GM04504 (cell line): ENCODE results near the gene ZDHHC11B.
"Not testable (repeated sequence)": the region's sequence is repeated elsewhere in the genome, so short reads cannot be mapped to it uniquely, and the experiment has no call there.

Experiments
- DNase-seq: peaks from one replicate; pipeline ENCODE4 v3.0.0-alpha.2; 2012; ENCODE audit warnings: low read depth

Gene ZDHHC11B

GRCh38 chr5:685262-686171 lies 99.0 kb downstream of the ZDHHC11B start:
- no peak for DNase-seq

GRCh38 chr5:684751-685216 lies 99.7 kb downstream of the ZDHHC11B start:
- DNase-seq, result no peak

DNA sequence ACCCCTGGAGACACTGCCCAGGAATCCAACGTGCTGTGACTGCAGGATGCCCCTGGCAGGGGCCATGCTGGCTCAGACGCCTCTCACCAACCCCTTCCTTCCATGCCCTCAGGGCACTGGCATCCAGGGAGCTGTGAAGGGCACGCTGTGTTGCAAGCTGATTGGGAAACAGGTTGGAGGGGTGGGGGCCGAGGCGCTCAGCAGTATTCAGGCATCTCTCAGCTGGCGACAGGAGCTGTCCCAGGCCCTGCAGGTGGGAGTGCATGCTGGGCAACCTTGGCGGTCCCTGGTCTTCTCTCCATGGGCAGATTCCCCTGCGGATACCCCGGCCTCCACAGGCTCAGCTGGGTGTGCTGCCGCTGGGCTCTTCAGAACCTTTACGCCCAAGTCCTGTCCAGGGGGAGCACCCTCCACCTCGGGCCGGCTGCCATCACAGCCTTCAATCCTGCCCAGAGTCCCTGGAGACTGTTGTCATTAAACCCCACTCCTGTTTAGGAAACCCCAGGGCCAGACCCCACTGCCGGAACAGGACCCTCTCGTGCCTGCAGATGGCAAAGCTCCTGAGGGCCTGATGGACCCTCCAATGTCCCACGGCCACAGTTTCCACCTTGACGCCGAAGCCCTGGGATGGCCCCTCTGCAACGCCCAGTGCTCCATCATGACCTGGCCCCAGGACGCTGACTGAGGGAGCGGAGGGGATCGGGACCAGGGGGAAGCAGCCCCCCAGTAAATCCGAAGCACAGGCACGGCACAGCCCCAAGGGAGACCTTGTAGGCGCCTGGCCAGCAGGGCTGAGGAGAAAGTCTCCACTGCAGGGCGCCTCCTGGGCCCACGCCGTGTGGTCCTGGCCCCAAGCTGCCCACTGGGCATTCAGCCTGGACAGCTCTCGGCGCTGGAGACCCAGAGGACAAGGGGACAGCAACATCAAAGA lies 100.7 kb downstream of the ZDHHC11B start:
- DNase-seq, result no peak

DNA sequence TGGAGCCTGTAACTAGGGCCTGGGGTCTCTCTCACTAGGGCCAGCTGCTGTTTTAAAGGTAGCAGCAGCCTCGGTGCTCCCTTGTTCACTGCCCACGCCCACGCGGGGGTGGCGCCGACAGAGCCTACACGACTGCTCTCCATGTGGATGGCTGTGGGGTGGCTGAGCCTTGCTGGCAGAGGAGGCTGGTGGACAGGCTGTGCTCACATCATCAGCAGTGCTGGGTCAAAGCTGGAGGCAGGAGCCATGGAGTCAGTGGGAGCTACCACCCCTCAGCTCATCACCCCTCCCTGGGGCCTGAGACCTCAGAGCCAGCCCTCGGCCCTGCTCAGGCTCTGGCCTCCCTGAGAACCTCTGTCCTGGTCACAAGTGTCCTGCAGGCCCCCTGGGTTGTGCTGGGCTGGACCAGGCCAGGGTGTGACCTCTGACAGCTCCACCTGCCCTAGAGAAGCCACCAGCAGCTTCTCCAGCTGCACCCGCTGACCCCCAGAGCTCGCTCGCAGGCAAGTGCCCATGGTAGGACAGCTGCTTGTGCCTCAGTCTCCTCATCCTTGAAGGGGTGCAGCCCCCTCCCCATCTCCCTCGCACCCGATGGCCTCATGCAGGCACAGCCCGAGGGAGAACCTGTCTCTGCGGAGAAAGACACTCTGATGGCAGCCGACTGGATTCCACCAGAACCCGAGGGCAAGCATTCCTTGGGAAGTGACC lies 101.7 kb downstream of the ZDHHC11B start:
- not testable (repeated sequence) for DNase-seq

GRCh38 chr5:682216-682615 lies 102.3 kb downstream of the ZDHHC11B start:
- DNase-seq, result not testable (repeated sequence)

GRCh38 chr5:681317-682191 lies 103.0 kb downstream of the ZDHHC11B start:
- DNase-seq, result not testable (repeated sequence)

GRCh38 chr5:680836-681235 lies 103.7 kb downstream of the ZDHHC11B start:
- DNase-seq, result not testable (repeated sequence)

DNA sequence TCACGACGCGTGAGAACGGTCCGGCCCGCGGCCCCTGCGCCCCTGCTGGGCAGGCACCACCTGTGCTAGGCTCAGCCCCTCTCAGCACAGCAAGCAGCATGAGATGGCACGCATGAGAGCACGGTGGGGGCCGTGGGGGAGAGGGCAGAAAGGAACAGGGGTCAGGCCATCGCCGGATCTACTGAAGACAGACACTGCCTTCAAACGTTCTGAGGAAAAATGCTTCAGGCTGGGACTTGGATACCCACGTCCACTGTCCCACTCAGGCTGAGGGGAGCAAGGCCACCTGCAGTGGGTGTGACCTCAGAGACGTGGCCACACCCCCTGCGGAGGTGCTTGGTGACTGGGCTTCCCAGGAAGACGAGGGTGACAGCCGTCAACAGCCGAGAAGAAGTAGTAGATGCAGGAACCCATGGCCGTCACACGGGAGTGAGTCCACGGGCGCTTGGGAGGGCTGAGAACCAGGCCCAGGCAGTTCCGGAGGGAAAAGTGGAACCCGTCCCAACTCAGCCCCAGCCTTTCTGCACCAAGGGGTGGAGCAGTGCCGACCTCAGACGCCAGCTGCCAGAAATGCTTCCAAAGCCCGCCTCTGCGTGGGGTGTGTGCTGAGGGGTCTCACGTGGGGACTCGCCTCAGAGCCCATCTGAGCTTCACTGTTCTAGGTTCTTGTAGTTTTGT lies 104.3 kb downstream of the ZDHHC11B start:
- not testable (repeated sequence) for DNase-seq

GRCh38 chr5:679166-679895 lies 105.2 kb downstream of the ZDHHC11B start:
- DNase-seq, result not testable (repeated sequence)

DNA sequence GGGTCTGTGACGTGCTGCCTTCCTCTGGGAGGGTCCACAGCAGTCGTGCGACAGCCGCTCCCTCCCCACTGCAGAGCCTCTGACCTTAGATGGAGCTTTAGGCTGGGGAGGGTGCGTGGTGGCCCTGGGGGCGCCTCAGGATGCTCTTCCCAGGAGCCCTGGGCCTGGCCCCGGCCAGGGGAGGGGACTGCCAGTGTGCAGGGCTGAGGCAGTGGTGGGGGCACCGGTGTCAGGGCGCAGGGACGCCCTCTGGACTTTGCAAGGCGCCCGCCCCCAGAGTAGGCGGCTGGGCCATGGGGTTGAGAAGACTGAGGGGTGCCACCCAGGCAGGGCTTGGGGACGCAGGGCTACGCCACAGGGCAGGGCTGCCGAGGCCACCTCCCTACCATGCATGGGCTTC lies 106.0 kb downstream of the ZDHHC11B start:
- DNase-seq, result not testable (repeated sequence)

DNA sequence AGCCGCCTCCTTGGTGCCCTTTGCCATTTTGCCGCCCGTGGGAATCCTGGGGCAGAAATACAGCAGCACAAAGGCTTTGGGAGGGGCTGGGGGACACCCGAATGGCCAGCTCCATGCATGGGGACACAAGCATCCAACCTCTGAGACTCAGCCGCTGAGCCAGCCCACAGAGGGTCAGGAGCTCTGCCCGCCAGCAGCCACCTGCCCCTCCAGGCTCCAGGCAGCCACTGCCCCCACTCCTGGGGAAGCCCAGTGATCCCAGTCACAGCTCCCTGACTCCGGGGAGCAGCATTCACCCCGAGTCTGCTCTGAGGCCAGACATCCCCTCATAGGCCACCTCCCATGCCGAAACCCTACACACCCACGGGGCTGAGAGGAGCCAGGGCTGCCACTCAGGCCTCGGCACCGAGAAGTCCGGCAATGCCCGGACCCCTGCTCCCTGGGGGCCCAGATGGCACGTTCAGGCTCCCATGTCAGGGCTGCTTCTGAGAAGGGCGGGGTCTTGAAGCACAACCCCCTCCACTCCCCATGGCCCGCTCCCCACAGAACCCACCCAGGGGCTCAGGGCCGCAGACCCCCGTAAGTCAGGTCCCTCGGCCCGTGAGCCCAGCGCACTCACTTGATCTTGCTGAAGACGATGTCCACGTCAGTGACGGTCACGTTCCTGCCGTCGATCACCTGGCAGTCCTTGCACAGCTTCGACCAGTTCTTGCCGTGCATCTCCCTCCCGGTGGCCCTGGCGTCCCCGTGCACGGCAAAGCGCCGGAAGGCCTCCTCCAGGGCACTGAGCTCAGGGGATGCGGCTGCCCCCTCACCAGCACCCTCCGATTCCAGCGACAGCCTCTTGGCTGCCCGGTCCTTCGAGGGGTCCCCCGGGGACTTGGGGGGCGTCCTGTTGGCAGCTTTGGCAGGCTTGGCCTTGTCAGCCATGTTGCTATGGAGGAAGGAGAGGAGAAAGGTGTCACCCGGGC lies 107.1 kb downstream of the ZDHHC11B start:
- DNase-seq, result no peak

- DNase-seq, result no peak
These were observed 107.8 kb downstream of the ZDHHC11B start for GRCh38 chr5:676699-677076.

- no peak for DNase-seq
These were observed 108.4 kb downstream of the ZDHHC11B start for GRCh38 chr5:675871-676698.

GRCh38 chr5:675111-675870 lies 109.2 kb downstream of the ZDHHC11B start:
- no peak for DNase-seq

DNA sequence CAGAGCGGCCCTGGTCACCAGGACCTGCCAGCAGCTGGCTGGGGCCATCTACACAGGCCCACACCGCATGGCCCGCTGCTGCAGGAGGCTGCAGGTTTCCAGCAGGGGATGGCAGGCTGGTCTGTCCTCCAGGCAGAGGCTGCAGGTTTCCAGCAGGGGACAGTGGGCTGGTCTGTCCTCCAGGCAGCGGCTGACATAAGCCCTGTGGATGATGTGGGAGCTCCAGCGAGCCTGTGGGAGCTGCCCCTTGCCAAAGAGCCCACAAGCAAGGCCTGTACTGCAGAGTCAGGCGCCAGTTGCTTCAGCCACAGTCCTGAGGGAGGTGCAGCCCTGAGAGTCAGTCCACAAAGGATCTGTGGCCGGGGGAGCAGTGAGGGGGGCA lies 109.9 kb downstream of the ZDHHC11B start:
- no peak for DNase-seq

DNA sequence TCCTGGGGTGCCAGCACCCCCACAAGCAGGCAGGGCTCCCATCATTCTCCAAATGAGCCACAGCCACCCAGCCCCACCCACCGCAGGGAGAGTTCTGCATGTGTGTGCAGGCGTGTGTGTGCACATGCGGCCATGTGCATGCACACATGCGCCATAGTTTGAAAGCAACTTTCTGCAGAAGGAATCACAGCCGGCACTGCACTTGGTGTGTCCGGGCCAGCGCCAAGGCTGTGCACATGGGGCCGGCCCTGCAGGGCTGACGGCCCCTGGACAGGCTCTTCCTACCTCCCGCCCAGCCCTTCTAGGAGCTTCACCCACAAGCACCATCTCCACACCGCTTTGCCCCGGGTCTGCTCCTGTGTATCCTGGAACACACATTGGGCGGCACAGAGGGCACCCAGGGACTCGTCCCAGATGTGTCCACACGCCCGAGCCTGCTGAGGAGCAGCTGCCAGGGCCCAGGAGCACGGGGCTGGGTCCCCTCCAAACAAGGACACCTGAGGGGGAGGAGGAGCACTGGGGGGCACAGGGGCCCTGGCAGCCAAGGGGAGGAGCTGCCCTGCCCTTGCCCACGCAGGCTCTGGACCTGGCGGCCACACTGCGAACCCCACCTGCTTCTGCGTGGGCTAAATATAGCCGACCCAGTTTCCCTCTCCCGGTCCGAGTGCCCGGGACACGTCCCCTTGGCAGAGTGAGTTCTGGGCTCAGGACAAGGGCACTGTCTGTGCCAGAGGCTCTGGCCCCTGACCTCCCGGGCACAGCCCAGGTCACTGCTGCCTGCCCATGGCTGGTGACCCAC lies 110.5 kb downstream of the ZDHHC11B start:
- no peak for DNase-seq
